Endodermal cell (in vitro differentiated cells): Measurements from ENCODE around the gene IFT88. TPM values are rescaled to one million over a fixed set of nuclear protein-coding genes. Genes with fewer than 3 reads are reported as not detected.
A peak's percentile ranks its signal among the peaks of the same experiment; 100 is the strongest.

Experiments used
- DNase-seq: peaks from one replicate; pipeline ENCODE4 v3.0.0-alpha.2; 2017
- H3K27ac ChIP-seq: 2 replicates; pipeline ENCODE4 v1.5.1; 2013; ENCODE audit warnings: mild to moderate bottlenecking, low read depth, low read length, moderate library complexity
- H3K27me3 ChIP-seq: 2 replicates; pipeline ENCODE4 v1.6.1; 2013; ENCODE audit warnings: mild to moderate bottlenecking, low read length, moderate library complexity; ENCODE audit not compliant: insufficient read depth, control insufficient read depth, poor library complexity, severe bottlenecking
- H3K36me3 ChIP-seq: 2 replicates; pipeline ENCODE4 v1.7.0; 2013; ENCODE audit warnings: mild to moderate bottlenecking, low read length, moderate library complexity; ENCODE audit not compliant: control insufficient read depth, insufficient read depth
- H3K4me1 ChIP-seq: one replicate; pipeline ENCODE4 v1.7.0; 2013; ENCODE audit warnings: low read length; ENCODE audit not compliant: control insufficient read depth, insufficient read depth
- H3K4me3 ChIP-seq: 2 replicates; pipeline ENCODE4 v1.5.1; 2013; ENCODE audit warnings: mild to moderate bottlenecking, low read length, moderate library complexity
- H3K9ac ChIP-seq: 2 replicates; pipeline ENCODE4 v1.6.1; 2013; ENCODE audit warnings: mild to moderate bottlenecking, low read length, moderate library complexity; ENCODE audit not compliant: poor library complexity, severe bottlenecking; ENCODE audit errors: extremely low read depth
- H3K9me3 ChIP-seq: 2 replicates; pipeline ENCODE4 v1.6.1; 2013; ENCODE audit warnings: mild to moderate bottlenecking, low read length, moderate library complexity; ENCODE audit not compliant: control insufficient read depth
- H3K27ac Mint-ChIP-seq: 2 replicates; pipeline ENCODE4 v1.8.0; 2020; ENCODE audit warnings: mixed read lengths
- H3K27me3 Mint-ChIP-seq: 2 replicates; pipeline ENCODE4 v1.8.0; 2021; ENCODE audit warnings: mild to moderate bottlenecking, mixed read lengths; ENCODE audit not compliant: insufficient read depth
- H3K36me3 Mint-ChIP-seq: 2 replicates; pipeline ENCODE4 v1.8.0; 2020; ENCODE audit warnings: low read depth, mixed read lengths
- H3K4me1 Mint-ChIP-seq: 2 replicates; pipeline ENCODE4 v1.8.0; 2020; ENCODE audit warnings: mixed read lengths
- H3K4me3 Mint-ChIP-seq: 2 replicates; pipeline ENCODE4 v1.8.0; 2020; ENCODE audit warnings: mild to moderate bottlenecking, moderate library complexity, mixed read lengths
- H3K9me3 Mint-ChIP-seq: 2 replicates; pipeline ENCODE4 v1.8.0; 2020; ENCODE audit warnings: mild to moderate bottlenecking, mixed read lengths
- CTCF ChIP-seq: fragments of 200-600 bp; sonication (generic); conservative IDR thresholded peaks from 2 replicates; pipeline ENCODE4 v1.5.0; 2021; ENCODE audit warnings: antibody characterized with exemption, mild to moderate bottlenecking
- WGBS, 2 experiments: methylation state at CpG; one replicate each; pipeline versions ENCODE4 v1.1.5 to v1.1.7; 2013; ENCODE audit warnings: missing lambda C conversion rate in 2 of 2, mixed read lengths in 1 of 2; ENCODE audit not compliant: insufficient coverage in 1 of 2, insufficient read length in 1 of 2; 5-methylcytosine and 5-hydroxymethylcytosine counted together
- total RNA-seq, 2 donors: library from RNA; stranded (reverse); fragmentation: NEBNext Ultra II Directional in 1 of 2; extraction: Animal tissue kit (Norgen Biotek cat#: 25700) in 1 of 2; gene quantifications; 2 replicates in 1 of 2; 3 replicates in 1 of 2; pipeline ENCODE4 v1.2.1, GENCODE V29; 2021

IFT88 gene
- total RNA-seq, 2 donors from 2014 or later, result 15.2 to 18.7 TPM

- H3K9me3 ChIP-seq, result no peaks in the 10 kb centered on the region
- no peak for DNase-seq
- peaks cover 30% of the 10 kb centered on the region for H3K27me3 ChIP-seq
- Mint-ChIP-seq H3K27ac (no peak overlapping the region), H3K4me1 (no peaks in the 10 kb centered on the region), H3K4me3 (peak overlapping the region; percentile 55), H3K27me3 (peaks cover 9% of the 10 kb centered on the region), H3K36me3 (no peaks in the 10 kb centered on the region), H3K9me3 (no peaks in the 10 kb centered on the region)
- H3K4me1 ChIP-seq, result peaks cover 10% of the 10 kb centered on the region
- no peak overlapping the region for H3K27ac ChIP-seq
- 90 to 93% methylated on average over 10 to 16 of the region's 16 CpGs for WGBS, 2 experiments
- H3K9ac ChIP-seq, result no peak overlapping the region
- H3K4me3 ChIP-seq, result peak overlapping the region; percentile 69
- H3K36me3 ChIP-seq, result no peaks in the 10 kb centered on the region
- TF ChIP-seq CTCF, result no peak
Observed at GRCh38 chr13:20721058-20721453, 154.1 kb downstream of the IFT88 start.

GRCh38 chr13:20721454-20722357, 154.7 kb downstream of the IFT88 start:
- Mint-ChIP-seq H3K27me3 (peaks cover 9% of the 10 kb centered on the region), H3K27ac (no peak overlapping the region), H3K4me3 (peak overlapping the region; percentile 55), H3K4me1 (no peaks in the 10 kb centered on the region), H3K9me3 (no peaks in the 10 kb centered on the region), H3K36me3 (no peaks in the 10 kb centered on the region)
- Histone ChIP-seq H3K27ac (no peak overlapping the region), H3K9me3 (no peaks in the 10 kb centered on the region), H3K27me3 (peaks cover 30% of the 10 kb centered on the region), H3K4me1 (peaks cover 6% of the 10 kb centered on the region), H3K9ac (no peak overlapping the region), H3K36me3 (no peaks in the 10 kb centered on the region), H3K4me3 (peak overlapping the region; percentile 69)
- peak; percentile 24 for TF ChIP-seq CTCF
- 17 to 21% methylated on average over 54 to 80 of the region's 81 CpGs for whole genome bisulfite sequencing, 2 experiments
- DNase-seq, result peak; percentile 82

GRCh38 chr13:20727856-20728255, 160.9 kb downstream of the IFT88 start:
- Histone ChIP-seq H3K9ac (no peak overlapping the region), H3K27ac (no peak overlapping the region), H3K4me3 (no peak overlapping the region), H3K9me3 (no peaks in the 10 kb centered on the region), H3K36me3 (no peaks in the 10 kb centered on the region), H3K27me3 (no peaks in the 10 kb centered on the region), H3K4me1 (no peaks in the 10 kb centered on the region)
- Mint-ChIP-seq H3K27me3 (peaks cover 6% of the 10 kb centered on the region), H3K27ac (no peak overlapping the region), H3K9me3 (no peaks in the 10 kb centered on the region), H3K36me3 (peaks cover 2% of the 10 kb centered on the region), H3K4me1 (no peaks in the 10 kb centered on the region), H3K4me3 (no peak overlapping the region)
- TF ChIP-seq CTCF, result no peak
- 86 to 98% methylated on average over 4 to 6 of the region's 6 CpGs for WGBS, 2 experiments
- DNase-seq, result no peak
